Mesendoderm (in vitro differentiated cells): Measurements from ENCODE around the gene ACER2.

ENCODE experiments used
- DNase-seq: peaks from one replicate; pipeline ENCODE4 v3.0.0; 2013
- H2AK5ac ChIP-seq: 2 replicates; pipeline ENCODE4 v1.6.1; 2013; ENCODE audit warnings: low read length, inconsistent platforms
- H2BK120ac ChIP-seq: 2 replicates; pipeline ENCODE4 v1.6.1; 2013; ENCODE audit warnings: low read depth, mild to moderate bottlenecking, low read length, moderate library complexity, mixed read lengths
- H2BK15ac ChIP-seq: replicated peaks from 2 replicates; pipeline ENCODE4 v1.6.1; 2013; ENCODE audit warnings: low read depth, mild to moderate bottlenecking, moderate library complexity
- H2BK5ac ChIP-seq: 2 replicates; pipeline ENCODE4 v1.6.1; 2013; ENCODE audit warnings: low read length, inconsistent platforms
- H3K18ac ChIP-seq: 2 replicates; pipeline ENCODE4 v1.6.1; 2013; ENCODE audit warnings: mild to moderate bottlenecking, low read length, mixed read lengths
- H3K23ac ChIP-seq: one replicate; pipeline ENCODE4 v1.6.1; 2013; ENCODE audit warnings: low read length
- H3K27ac ChIP-seq: 2 replicates; pipeline ENCODE4 v1.5.1; 2013; ENCODE audit warnings: low read depth, mild to moderate bottlenecking, inconsistent platforms, low read length, moderate library complexity
- H3K27me3 ChIP-seq: 2 replicates; pipeline ENCODE4 v1.6.1; 2013; ENCODE audit warnings: low read length, control low read depth, mild to moderate bottlenecking, inconsistent platforms; ENCODE audit not compliant: insufficient read depth, poor library complexity
- H3K36me3 ChIP-seq: 2 replicates; pipeline ENCODE4 v1.6.1; 2013; ENCODE audit warnings: low read length, inconsistent platforms; ENCODE audit not compliant: control insufficient read depth, insufficient read depth
- H3K4ac ChIP-seq: one replicate; pipeline ENCODE4 v1.6.1; 2013; ENCODE audit warnings: low read depth, mild to moderate bottlenecking, low read length, moderate library complexity
- H3K4me1 ChIP-seq: 2 replicates; pipeline ENCODE4 v1.6.1; 2013; ENCODE audit warnings: low read depth, low read length, inconsistent platforms; ENCODE audit not compliant: control insufficient read depth
- H3K4me2 ChIP-seq: 2 replicates; pipeline ENCODE4 v1.6.1; 2013; ENCODE audit warnings: low read length
- H3K4me3 ChIP-seq: 2 replicates; pipeline ENCODE4 v1.5.1; 2013; ENCODE audit warnings: mild to moderate bottlenecking, low read length
- H3K56ac ChIP-seq: one replicate; pipeline ENCODE4 v1.6.1; 2013; ENCODE audit warnings: low read length
- H3K79me1 ChIP-seq: 2 replicates; pipeline ENCODE4 v1.6.1; 2013; ENCODE audit warnings: low read length, inconsistent platforms
- H3K79me2 ChIP-seq: 2 replicates; pipeline ENCODE4 v1.6.1; 2013; ENCODE audit warnings: mild to moderate bottlenecking, low read length; ENCODE audit not compliant: control insufficient read depth, insufficient read depth
- H3K9ac ChIP-seq: 2 replicates; pipeline ENCODE4 v1.6.1; 2013; ENCODE audit warnings: low read length, inconsistent platforms
- H4K5ac ChIP-seq: one replicate; pipeline ENCODE4 v1.6.1; 2013; ENCODE audit warnings: low read length
- H4K8ac ChIP-seq: one replicate; pipeline ENCODE4 v1.6.1; 2013; ENCODE audit warnings: low read depth, mild to moderate bottlenecking, control low read depth, low read length, moderate library complexity
- WGBS: extraction: QIAGEN DNeasy Blood & Tissue Kit; methylation state at CpG from one replicate; pipeline ENCODE4 v1.1.7; 2013; ENCODE audit warnings: low lambda C conversion rate, missing lambda C conversion rate; ENCODE audit not compliant: insufficient coverage; ENCODE audit errors: extremely low coverage; 5-methylcytosine and 5-hydroxymethylcytosine counted together

Gene ACER2

GRCh38 chr9:19441730-19442129, 32.9 kb downstream of the ACER2 start:
- no peak overlapping the region for H4K8ac ChIP-seq
- H3K79me2 ChIP-seq = no peaks in the 10 kb centered on the region
- no peaks in the 10 kb centered on the region for H3K36me3 ChIP-seq
- no peak overlapping the region for H3K9ac ChIP-seq
- no peak overlapping the region for H3K56ac ChIP-seq
- H2BK5ac ChIP-seq = no peak overlapping the region
- H2AK5ac ChIP-seq = no peak overlapping the region
- no peak overlapping the region for H4K5ac ChIP-seq
- H3K23ac ChIP-seq = no peak overlapping the region
- DNase-seq = no peak
- no peak overlapping the region for H2BK120ac ChIP-seq
- no peak overlapping the region for H3K4ac ChIP-seq
- no CpG with 5 or more reads among the region's 4 CpGs for WGBS
- H3K4me2 ChIP-seq = no peak overlapping the region
- H3K79me1 ChIP-seq = no peaks in the 10 kb centered on the region
- no peak overlapping the region for H3K27ac ChIP-seq
- no peak overlapping the region for H3K4me3 ChIP-seq
- no peak overlapping the region for H3K18ac ChIP-seq
- no peaks in the 10 kb centered on the region for H3K27me3 ChIP-seq
- H3K4me1 ChIP-seq = peaks cover 2% of the 10 kb centered on the region
- no peak overlapping the region for H2BK15ac ChIP-seq

DNA sequence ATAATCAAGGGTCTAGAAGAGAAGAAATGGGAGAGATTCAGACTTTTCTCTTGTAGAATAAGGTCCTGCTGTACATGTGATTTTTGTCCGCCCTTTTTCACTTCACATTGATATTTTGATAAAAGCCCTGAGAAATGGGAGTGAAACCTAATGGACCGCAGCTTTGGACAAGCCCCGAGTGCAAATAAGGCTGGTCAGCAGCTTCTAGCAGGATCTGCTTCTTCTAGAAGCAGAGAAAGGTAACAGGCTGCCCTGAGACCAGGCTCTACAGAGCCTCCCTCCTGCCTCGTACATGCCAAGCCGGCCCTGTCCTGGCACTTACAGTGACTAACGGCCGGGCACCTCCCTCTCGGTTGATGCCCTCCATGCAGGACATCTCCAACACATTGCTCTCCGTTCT, 33.4 kb downstream of the ACER2 start:
- DNase-seq = no peak
- Histone ChIP-seq H3K4me3 (no peak overlapping the region), H3K56ac (no peak overlapping the region), H4K8ac (no peak overlapping the region), H3K4ac (no peak overlapping the region), H3K36me3 (no peaks in the 10 kb centered on the region), H2BK120ac (no peak overlapping the region), H3K4me1 (peaks cover 2% of the 10 kb centered on the region), H3K23ac (no peak overlapping the region), H3K27ac (no peak overlapping the region), H2BK15ac (no peak overlapping the region), H3K79me2 (no peaks in the 10 kb centered on the region), H2AK5ac (no peak overlapping the region), H3K27me3 (no peaks in the 10 kb centered on the region), H3K18ac (no peak overlapping the region), H3K9ac (no peak overlapping the region), H3K4me2 (no peak overlapping the region), H3K79me1 (no peaks in the 10 kb centered on the region), H2BK5ac (no peak overlapping the region), H4K5ac (no peak overlapping the region)
- no CpG with 5 or more reads among the region's 9 CpGs for WGBS

- no peak overlapping the region for H2BK120ac ChIP-seq
- no peak overlapping the region for H3K18ac ChIP-seq
- no CpG with 5 or more reads among the region's 2 CpGs for WGBS
- H4K5ac ChIP-seq = no peak overlapping the region
- H3K4ac ChIP-seq = no peak overlapping the region
- H3K4me1 ChIP-seq = peaks cover 2% of the 10 kb centered on the region
- no peak overlapping the region for H2BK5ac ChIP-seq
- H3K23ac ChIP-seq = no peak overlapping the region
- no peak overlapping the region for H3K27ac ChIP-seq
- no peak for DNase-seq
- no peaks in the 10 kb centered on the region for H3K79me1 ChIP-seq
- no peak overlapping the region for H3K56ac ChIP-seq
- H3K4me2 ChIP-seq = no peak overlapping the region
- no peak overlapping the region for H2BK15ac ChIP-seq
- no peak overlapping the region for H2AK5ac ChIP-seq
- H3K36me3 ChIP-seq = no peaks in the 10 kb centered on the region
- H3K9ac ChIP-seq = no peak overlapping the region
- H4K8ac ChIP-seq = no peak overlapping the region
- H3K79me2 ChIP-seq = no peaks in the 10 kb centered on the region
- H3K27me3 ChIP-seq = no peaks in the 10 kb centered on the region
- no peak overlapping the region for H3K4me3 ChIP-seq
These were observed 36.6 kb downstream of the ACER2 start for GRCh38 chr9:19445452-19445851.

GRCh38 chr9:19446361-19446861, 37.6 kb downstream of the ACER2 start:
- DNase-seq = no peak
- H2BK15ac ChIP-seq = no peak overlapping the region
- H3K23ac ChIP-seq = no peak overlapping the region
- no peak overlapping the region for H3K4me2 ChIP-seq
- no peak overlapping the region for H3K18ac ChIP-seq
- no peak overlapping the region for H4K5ac ChIP-seq
- H3K4me3 ChIP-seq = no peak overlapping the region
- H3K27me3 ChIP-seq = no peaks in the 10 kb centered on the region
- no peak overlapping the region for H2BK120ac ChIP-seq
- WGBS = no CpG with 5 or more reads among the region's 7 CpGs
- no peak overlapping the region for H2BK5ac ChIP-seq
- no peak overlapping the region for H3K27ac ChIP-seq
- H3K79me1 ChIP-seq = no peaks in the 10 kb centered on the region
- no peak overlapping the region for H4K8ac ChIP-seq
- H3K36me3 ChIP-seq = no peaks in the 10 kb centered on the region
- H2AK5ac ChIP-seq = no peak overlapping the region
- H3K4ac ChIP-seq = no peak overlapping the region
- H3K4me1 ChIP-seq = peaks cover 2% of the 10 kb centered on the region
- no peak overlapping the region for H3K9ac ChIP-seq
- H3K79me2 ChIP-seq = no peaks in the 10 kb centered on the region
- no peak overlapping the region for H3K56ac ChIP-seq

DNA sequence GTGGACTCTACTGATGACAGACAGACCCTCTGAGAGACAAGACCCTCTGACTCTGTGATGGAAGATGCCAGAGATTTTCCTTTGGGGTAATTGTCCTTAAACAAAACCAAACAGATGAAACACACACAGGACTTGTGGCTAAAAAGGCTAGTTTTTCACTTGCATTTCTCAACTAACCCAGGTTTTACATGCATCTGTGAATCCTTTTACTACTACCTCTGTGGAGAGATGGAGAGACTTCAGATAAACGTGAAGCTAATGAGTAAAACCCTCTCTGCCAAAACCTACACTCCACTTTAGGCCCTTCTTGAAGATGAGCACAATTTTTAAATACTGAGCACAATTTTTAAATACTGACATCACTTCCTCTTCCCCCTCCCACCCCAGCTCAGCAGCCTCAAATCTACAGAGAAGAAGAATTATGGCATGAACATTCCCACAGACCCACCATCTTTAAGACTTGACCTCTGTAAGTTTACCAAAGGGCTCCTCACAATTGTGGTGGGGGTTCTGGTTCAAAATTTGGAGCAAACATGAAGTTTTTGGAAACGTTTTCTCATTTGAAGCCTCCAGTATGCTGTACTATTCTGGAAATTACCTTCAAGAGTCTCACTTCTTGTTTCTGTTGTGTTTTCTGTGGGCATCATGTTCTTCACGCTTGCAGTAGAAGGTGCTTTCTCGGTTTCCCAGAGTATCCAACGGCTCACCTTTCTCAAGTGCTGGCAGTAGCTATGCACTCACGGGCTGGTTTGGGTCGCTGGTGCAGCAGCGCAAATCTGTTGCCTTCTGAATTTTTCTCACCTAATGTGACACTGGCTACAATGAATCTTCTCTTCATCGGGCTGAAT, 42.7 kb downstream of the ACER2 start:
- Histone ChIP-seq H3K23ac (no peak overlapping the region), H3K18ac (no peak overlapping the region), H3K79me1 (no peaks in the 10 kb centered on the region), H2AK5ac (no peak overlapping the region), H3K56ac (no peak overlapping the region), H3K4me1 (no peaks in the 10 kb centered on the region), H3K4me3 (no peak overlapping the region), H3K36me3 (no peaks in the 10 kb centered on the region), H3K9ac (no peak overlapping the region), H3K4me2 (no peak overlapping the region), H2BK5ac (no peak overlapping the region), H3K27me3 (no peaks in the 10 kb centered on the region), H3K4ac (no peak overlapping the region), H2BK120ac (no peak overlapping the region), H2BK15ac (no peak overlapping the region), H4K8ac (no peak overlapping the region), H3K27ac (no peak overlapping the region), H3K79me2 (no peaks in the 10 kb centered on the region), H4K5ac (no peak overlapping the region)
- WGBS = no CpG with 5 or more reads among the region's 9 CpGs
- no peak for DNase-seq

DNA sequence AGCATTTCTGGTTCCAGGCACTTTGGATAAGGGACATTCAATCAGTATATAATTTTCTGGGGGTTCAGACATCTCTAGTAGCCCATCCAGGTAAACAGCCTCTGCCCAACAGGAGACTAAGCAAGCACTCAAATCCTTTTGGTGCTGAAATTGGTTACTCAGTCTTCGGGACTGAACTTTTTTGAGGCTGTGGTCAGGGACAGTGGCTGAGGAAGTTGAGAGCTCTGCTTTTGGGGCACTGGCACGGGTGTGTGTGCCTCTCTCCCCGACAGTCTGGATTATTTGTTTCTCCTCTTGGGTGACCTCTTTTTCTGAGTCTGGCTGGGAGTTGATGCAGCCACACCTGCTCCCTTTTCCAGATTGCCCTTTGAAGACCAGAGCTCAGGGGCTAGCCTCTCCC, 47.6 kb downstream of the ACER2 start:
- Histone ChIP-seq H3K23ac (no peak overlapping the region), H3K4me2 (no peak overlapping the region), H3K9ac (no peak overlapping the region), H3K4ac (no peak overlapping the region), H3K79me2 (no peaks in the 10 kb centered on the region), H4K5ac (no peak overlapping the region), H2BK5ac (no peak overlapping the region), H3K56ac (peak overlapping the region; percentile 56), H3K27me3 (no peaks in the 10 kb centered on the region), H3K36me3 (no peaks in the 10 kb centered on the region), H3K18ac (no peak overlapping the region), H3K79me1 (no peaks in the 10 kb centered on the region), H3K4me1 (no peaks in the 10 kb centered on the region), H2BK120ac (no peak overlapping the region), H3K4me3 (no peak overlapping the region), H3K27ac (no peak overlapping the region), H2BK15ac (no peak overlapping the region), H2AK5ac (no peak overlapping the region), H4K8ac (no peak overlapping the region)
- DNase-seq = no peak
- no CpG with 5 or more reads among the region's 3 CpGs for whole genome bisulfite sequencing
